NCI-H524 treated with DMSO at 0.1 percent for 48 hours (cell line): ENCODE measurements around the gene CYB5R2.

ENCODE experiments used
- DNase-seq: peaks from one replicate; lab custom pipeline; 2025; lab: John Stamatoyannopoulos, UW

Gene CYB5R2

GRCh38 chr11:7672960-7673723 is at the start of gene CYB5R2:
Gene CYB5R2 (minus strand): TSS chr11:7673500. CDS start chr11:7672825, 675 bp downstream.
- DNase-seq: no peak

GRCh38 chr11:7714786-7715185 is 41.5 kb upstream of the CYB5R2 start:
- no peak for DNase-seq

GRCh38 chr11:7706377-7706776 is 33.1 kb upstream of the CYB5R2 start, which contains the start of gene OVCH2:
Gene OVCH2 (minus strand): TSS chr11:7706477. CDS start chr11:7706394, 83 bp downstream.
- DNase-seq: no peak

DNA sequence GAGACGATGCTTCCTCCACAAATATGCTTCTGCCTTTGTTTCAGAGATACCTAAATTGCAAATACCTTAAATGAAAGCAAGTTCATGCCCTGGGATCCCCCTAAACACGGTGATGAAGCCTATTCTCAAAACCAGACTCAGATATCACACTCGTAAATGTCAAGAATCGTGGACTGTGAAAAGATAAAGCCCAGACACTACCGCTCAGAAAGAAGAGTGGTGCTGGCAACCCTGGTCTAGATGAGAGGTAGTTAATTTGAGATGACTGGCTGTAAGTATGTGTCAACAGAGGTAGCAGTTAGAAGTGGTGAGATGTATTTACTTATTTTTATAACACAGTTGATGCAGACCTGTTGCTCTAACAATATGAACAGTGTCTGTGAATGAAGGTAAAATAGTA is 30.4 kb upstream of the CYB5R2 start:
- DNase-seq: no peak

GRCh38 chr11:7696424-7696823 is 23.1 kb upstream of the CYB5R2 start:
- DNase-seq: no peak

GRCh38 chr11:7694235-7694634 is 20.9 kb upstream of the CYB5R2 start:
- no peak for DNase-seq

GRCh38 chr11:7692426-7692825 is 19.1 kb upstream of the CYB5R2 start:
- no peak for DNase-seq

- no peak for DNase-seq
Measured at GRCh38 chr11:7691759-7692350, 18.6 kb upstream of the CYB5R2 start.

GRCh38 chr11:7690648-7691047 is 17.3 kb upstream of the CYB5R2 start:
- DNase-seq: no peak

- DNase-seq: no peak
Measured at GRCh38 chr11:7689239-7689638, 15.9 kb upstream of the CYB5R2 start.

DNA sequence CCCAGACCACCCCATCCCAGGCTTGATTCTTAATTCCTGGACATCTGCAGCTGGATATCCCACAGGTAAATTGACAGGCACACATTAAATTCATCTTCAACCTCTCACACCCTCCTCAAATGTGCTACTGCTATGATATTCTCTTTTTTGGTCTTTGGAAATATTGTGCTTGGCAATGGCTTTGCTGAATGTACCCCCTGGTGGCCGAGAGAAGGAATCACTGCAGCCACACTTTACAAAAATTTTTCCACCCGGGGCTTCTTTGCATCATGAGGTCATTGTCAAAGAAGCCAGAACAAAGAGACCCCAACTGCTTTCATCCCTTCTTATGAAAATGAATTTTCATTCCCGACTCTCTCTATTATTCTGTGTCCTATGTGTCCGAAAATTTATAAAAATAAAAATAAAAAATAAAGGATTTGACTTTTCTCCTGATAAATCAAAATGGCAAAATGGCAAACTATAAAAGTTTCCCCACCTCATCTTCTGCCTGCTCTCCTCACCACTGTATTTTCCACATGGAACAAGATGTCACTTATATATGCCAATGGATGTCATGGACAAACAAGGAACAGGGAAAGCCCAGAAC is 15.0 kb upstream of the CYB5R2 start:
- DNase-seq: no peak

GRCh38 chr11:7687386-7687785 is 14.1 kb upstream of the CYB5R2 start:
- no peak for DNase-seq

GRCh38 chr11:7686761-7687160 is 13.5 kb upstream of the CYB5R2 start:
- DNase-seq: no peak

GRCh38 chr11:7683571-7683970 is 10.3 kb upstream of the CYB5R2 start:
- no peak for DNase-seq

DNA sequence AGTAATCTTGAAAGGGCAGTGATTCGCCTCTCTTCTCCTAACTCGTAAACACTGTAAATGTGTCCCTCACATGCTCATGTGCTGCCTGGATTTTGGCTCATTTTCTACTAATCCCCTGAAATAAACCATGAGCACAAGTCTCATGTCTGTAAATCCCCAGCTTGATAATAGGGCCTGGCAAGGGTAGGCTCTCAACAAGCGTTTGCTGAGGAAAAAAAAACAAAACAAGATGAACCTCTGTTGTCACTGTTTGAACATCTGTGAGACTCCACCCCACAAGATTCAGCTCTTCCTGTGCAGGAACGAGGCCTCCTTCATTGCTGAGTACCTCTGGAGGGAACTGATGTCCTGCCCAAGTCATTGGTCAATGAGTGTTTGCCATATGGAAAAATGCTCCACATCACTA is 4.5 kb upstream of the CYB5R2 start:
- DNase-seq: no peak

DNA sequence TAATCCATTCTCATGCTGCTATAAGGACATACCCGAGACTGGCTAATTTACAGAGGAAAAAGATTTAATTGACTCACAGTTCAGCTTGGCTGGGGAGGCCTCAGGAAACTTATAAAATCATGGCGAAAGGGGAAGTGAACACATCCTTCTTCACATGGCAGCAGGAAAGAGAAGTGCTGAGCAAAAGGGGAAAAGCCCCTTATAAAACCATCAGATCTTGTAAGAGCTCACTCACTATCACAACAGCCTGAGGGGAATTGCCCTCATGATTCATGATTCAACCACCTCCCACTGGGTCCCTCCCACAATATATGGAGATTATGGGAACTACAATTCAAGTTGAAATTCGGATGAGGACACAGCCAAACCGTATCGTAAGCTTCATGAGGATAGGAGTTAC is 3.8 kb upstream of the CYB5R2 start:
- no peak for DNase-seq

- no peak for DNase-seq
Measured at GRCh38 chr11:7675631-7676030, 2.3 kb upstream of the CYB5R2 start.

- no peak for DNase-seq
Measured at GRCh38 chr11:7673724-7674434, 579 bp upstream of the CYB5R2 start.

- DNase-seq: no peak
Measured at GRCh38 chr11:7672276-7672959, 882 bp downstream of the CYB5R2 start.

DNA sequence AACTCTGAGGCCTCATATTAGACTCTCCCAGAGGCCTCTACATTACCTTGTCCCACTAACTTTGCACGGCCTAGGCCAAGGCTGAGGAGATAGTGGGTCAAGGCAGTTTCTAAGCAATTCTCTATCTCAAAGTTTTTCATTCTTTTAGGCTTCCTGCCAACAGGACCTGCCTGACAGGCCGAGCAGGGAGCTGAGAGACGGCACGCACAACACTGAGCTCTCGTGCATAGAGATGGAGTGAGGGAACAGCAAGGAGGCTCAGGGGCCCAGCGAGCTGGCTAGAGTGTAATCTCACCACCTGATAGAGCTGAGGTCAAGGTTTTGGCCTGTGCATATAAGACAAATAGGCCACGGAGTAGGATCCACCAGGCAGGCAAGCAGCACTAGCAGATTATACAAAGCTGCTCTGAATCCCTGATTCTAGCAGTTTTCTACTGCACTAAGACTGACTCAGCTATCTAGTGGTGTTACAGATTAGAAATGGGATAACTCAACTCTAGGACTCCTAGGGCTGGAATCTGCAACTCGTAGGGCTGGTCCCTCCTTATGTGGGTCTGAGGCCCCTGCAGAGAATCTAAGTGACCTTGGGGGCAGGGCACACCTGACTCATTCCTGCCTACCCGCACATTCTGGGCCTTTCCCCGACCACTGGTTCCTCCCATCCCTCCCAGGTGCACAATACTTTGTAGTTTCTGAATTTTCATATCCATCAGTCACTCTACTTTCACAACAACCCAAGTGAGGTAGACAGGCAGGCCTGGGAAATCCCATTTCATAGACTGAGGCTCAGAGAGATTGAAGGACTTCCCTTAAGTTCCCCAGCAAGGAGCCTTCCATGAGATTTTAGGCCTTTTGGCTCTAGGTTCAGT is 1.7 kb downstream of the CYB5R2 start:
- no peak for DNase-seq

DNA sequence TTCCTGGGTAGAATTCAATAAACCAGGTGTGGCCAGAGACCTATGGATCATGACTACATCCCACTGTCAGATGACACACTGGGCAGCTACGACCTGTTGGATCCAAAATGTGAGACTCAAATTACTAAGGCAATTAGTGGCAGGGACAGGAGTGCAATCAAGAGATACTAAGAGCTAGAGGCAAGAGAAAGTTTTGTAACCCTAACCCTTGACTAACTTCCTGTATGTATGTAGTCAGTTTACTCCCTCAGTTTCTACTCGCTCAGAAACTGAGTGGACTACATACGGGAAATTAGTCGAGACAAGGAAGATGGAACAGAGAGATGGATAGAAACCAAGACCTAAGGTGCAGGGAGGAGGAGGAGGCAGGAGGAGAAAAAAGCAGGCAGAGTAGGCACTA is 2.7 kb downstream of the CYB5R2 start:
- no peak for DNase-seq
